Right atrium auricular region (tissue), 2 donors: ENCODE measurements around the gene KLHL14. TPM values are rescaled to one million over a fixed set of nuclear protein-coding genes. Genes with fewer than 3 reads are reported as not detected.
A peak's percentile ranks its signal among the peaks of the same experiment; 100 is the strongest.

Experiments
- DNase-seq: peaks from one replicate; pipeline ENCODE4 v3.0.0-alpha.2; 2019; ENCODE audit warnings: low spot score
- H3K27ac ChIP-seq, 2 donors: fragments of 200-600 bp; sonication (generic); 1 replicate in 1 of 2; 2 replicates in 1 of 2; pipeline ENCODE4 v1.5.1; 2016 to 2019
- H3K27me3 ChIP-seq, 2 donors: fragments of 200-600 bp; sonication (generic); one replicate each; pipeline versions ENCODE4 v1.5.1 to v1.6.0; 2017 to 2019
- H3K36me3 ChIP-seq: fragments of 200-600 bp; sonication (generic); one replicate; pipeline ENCODE4 v1.5.1; 2016
- H3K4me1 ChIP-seq, 2 donors: fragments of 200-600 bp; sonication (generic); one replicate each; pipeline versions ENCODE4 v1.5.1 to v1.6.0; 2017 to 2019
- H3K4me3 ChIP-seq, 2 donors: fragments of 200-600 bp; sonication (generic); 1 replicate in 1 of 2; 2 replicates in 1 of 2; pipeline ENCODE4 v1.5.1; 2017 to 2019; ENCODE audit warnings: mild to moderate bottlenecking in 1 of 2, moderate library complexity in 1 of 2
- H3K9me3 ChIP-seq, 2 donors: fragments of 200-600 bp; sonication (generic); one replicate each; pipeline ENCODE4 v1.5.1; 2019
- CTCF ChIP-seq, 2 donors: fragments of 200-600 bp; sonication (generic); IDR thresholded peaks; one replicate each; pipeline ENCODE4 v1.5.1; 2019; ENCODE audit warnings: antibody characterized with exemption in 2 of 2
- total RNA-seq, 2 donors: library from RNA; depleted of rRNA; stranded (reverse); fragments of >200 nt; gene quantifications; one replicate each; pipeline ENCODE4 v1.1.0, GENCODE V29; 2016

KLHL14 gene
- total RNA-seq, 2 donors from 2014 or later, result not detected

- no peaks in the 10 kb centered on the region for H3K4me1 ChIP-seq
- no peak for DNase-seq
- no peak for TF ChIP-seq CTCF (IDR thresholded peaks at IDR 0.05)
- H3K9me3 ChIP-seq, result no peaks in the 10 kb centered on the region
- H3K27ac ChIP-seq, result no peak overlapping the region
- peak overlapping the region in 1 of 2 donors; percentile 16 for H3K4me3 ChIP-seq
- H3K36me3 ChIP-seq, result no peaks in the 10 kb centered on the region
- no peaks in the 10 kb centered on the region for H3K27me3 ChIP-seq
Measured at GRCh38 chr18:32730620-32731091, 42.2 kb downstream of the KLHL14 start.

GRCh38 chr18:32730068-32730467 lies 42.8 kb downstream of the KLHL14 start:
- no peaks in the 10 kb centered on the region for H3K27me3 ChIP-seq
- H3K4me3 ChIP-seq, result peak overlapping the region in 1 of 2 donors; percentile 16
- no peak for TF ChIP-seq CTCF (IDR thresholded peaks at IDR 0.05)
- H3K27ac ChIP-seq, result no peak overlapping the region
- no peaks in the 10 kb centered on the region for H3K9me3 ChIP-seq
- DNase-seq, result no peak
- H3K4me1 ChIP-seq, result no peaks in the 10 kb centered on the region
- H3K36me3 ChIP-seq, result no peaks in the 10 kb centered on the region

- Histone ChIP-seq H3K9me3 (no peaks in the 10 kb centered on the region), H3K4me1 (no peaks in the 10 kb centered on the region), H3K36me3 (no peaks in the 10 kb centered on the region), H3K27me3 (no peaks in the 10 kb centered on the region), H3K27ac (no peak overlapping the region), H3K4me3 (no peak overlapping the region)
- DNase-seq, result no peak
- TF ChIP-seq CTCF (IDR thresholded peaks at IDR 0.05), result no peak
Measured at GRCh38 chr18:32724071-32724749, 48.6 kb downstream of the KLHL14 start.

GRCh38 chr18:32722279-32722678 lies 50.5 kb downstream of the KLHL14 start:
- Histone ChIP-seq H3K9me3 (no peaks in the 10 kb centered on the region), H3K27ac (no peak overlapping the region), H3K4me3 (no peak overlapping the region), H3K36me3 (no peaks in the 10 kb centered on the region), H3K27me3 (no peaks in the 10 kb centered on the region), H3K4me1 (no peaks in the 10 kb centered on the region)
- no peak for DNase-seq
- no peak for TF ChIP-seq CTCF (IDR thresholded peaks at IDR 0.05)

GRCh38 chr18:32717126-32717525 lies 55.7 kb downstream of the KLHL14 start:
- H3K9me3 ChIP-seq, result no peaks in the 10 kb centered on the region
- no peak for DNase-seq
- no peak for TF ChIP-seq CTCF (IDR thresholded peaks at IDR 0.05)
- no peaks in the 10 kb centered on the region for H3K36me3 ChIP-seq
- H3K27me3 ChIP-seq, result no peaks in the 10 kb centered on the region
- no peak overlapping the region for H3K4me3 ChIP-seq
- H3K4me1 ChIP-seq, result no peaks in the 10 kb centered on the region
- no peak overlapping the region for H3K27ac ChIP-seq
